NT2/D1 (cell line): ENCODE measurements around the gene KIAA0513.

Source experiments
- DNase-seq: peaks from one replicate; pipeline ENCODE4 v3.0.0-alpha.2; 2011; ENCODE audit warnings: low read depth, low spot score
- H3K27me3 ChIP-seq: 2 replicates; pipeline ENCODE4 v1.6.0; 2011; ENCODE audit warnings: mild to moderate bottlenecking; ENCODE audit not compliant: insufficient read length, insufficient read depth
- H3K36me3 ChIP-seq: 2 replicates; pipeline ENCODE4 v1.6.1; 2011; ENCODE audit warnings: mild to moderate bottlenecking, low read length, mixed read lengths; ENCODE audit not compliant: insufficient read depth, insufficient read length
- H3K4me1 ChIP-seq: 2 replicates; pipeline ENCODE4 v1.5.1; 2011; ENCODE audit not compliant: insufficient read depth, insufficient read length
- H3K4me3 ChIP-seq: 2 replicates; pipeline ENCODE4 v1.5.1; 2011; ENCODE audit warnings: low read depth; ENCODE audit not compliant: insufficient read length
- H3K9ac ChIP-seq: 2 replicates; pipeline ENCODE4 v1.6.0; 2011; ENCODE audit warnings: low read depth; ENCODE audit not compliant: insufficient read length
- H3K9me3 ChIP-seq: 2 replicates; pipeline ENCODE4 v1.5.1; 2011; ENCODE audit warnings: mild to moderate bottlenecking, low read length; ENCODE audit not compliant: insufficient read depth
- SUZ12 ChIP-seq: IDR thresholded peaks from 2 replicates; pipeline ENCODE4 v1.6.1; 2011; ENCODE audit not compliant: insufficient read length, insufficient read depth; ENCODE audit errors: extremely low read depth
- YY1 ChIP-seq: IDR thresholded peaks from 2 replicates; pipeline ENCODE4 v1.6.1; 2011; ENCODE audit not compliant: insufficient read length, insufficient read depth
- ZNF274 ChIP-seq: IDR thresholded peaks from 2 replicates; pipeline ENCODE4 v1.6.1; 2011; ENCODE audit warnings: mild to moderate bottlenecking, low read depth, low read length

KIAA0513 gene

GRCh38 chr16:85093705-85094104, 66.1 kb downstream of the KIAA0513 start:
- Histone ChIP-seq H3K4me3 (no peak overlapping the region), H3K36me3 (peaks cover 5% of the 10 kb centered on the region), H3K27me3 (no peaks in the 10 kb centered on the region), H3K4me1 (peaks cover 11% of the 10 kb centered on the region), H3K9ac (no peak overlapping the region), H3K9me3 (no peaks in the 10 kb centered on the region)
- no peak for TF ChIP-seq SUZ12
- no peak for TF ChIP-seq YY1
- TF ChIP-seq ZNF274: no peak
- no peak for DNase-seq

GRCh38 chr16:85094176-85094805, 66.7 kb downstream of the KIAA0513 start:
- H3K9ac ChIP-seq: no peak overlapping the region
- H3K4me1 ChIP-seq: peaks cover 11% of the 10 kb centered on the region
- no peak overlapping the region for H3K4me3 ChIP-seq

GRCh38 chr16:85094812-85095211, 67.2 kb downstream of the KIAA0513 start:
- Histone ChIP-seq H3K4me3 (no peak overlapping the region), H3K36me3 (no peaks in the 10 kb centered on the region), H3K9ac (no peak overlapping the region), H3K27me3 (no peaks in the 10 kb centered on the region), H3K9me3 (no peaks in the 10 kb centered on the region), H3K4me1 (peaks cover 11% of the 10 kb centered on the region)
- TF ChIP-seq YY1: no peak
- no peak for TF ChIP-seq SUZ12
- DNase-seq: no peak

More at GRCh38 chr16:85094176-85094805, 66.7 kb downstream of the KIAA0513 start:
- DNase-seq: no peak
- no peaks in the 10 kb centered on the region for H3K27me3 ChIP-seq
- H3K36me3 ChIP-seq: no peaks in the 10 kb centered on the region
- TF ChIP-seq SUZ12 (no peak), YY1 (no peak), ZNF274 (no peak)
- no peaks in the 10 kb centered on the region for H3K9me3 ChIP-seq

GRCh38 chr16:85096921-85097320, 69.3 kb downstream of the KIAA0513 start:
- no peaks in the 10 kb centered on the region for H3K27me3 ChIP-seq
- no peak for TF ChIP-seq YY1
- no peak for TF ChIP-seq ZNF274
- no peak for TF ChIP-seq SUZ12
- H3K4me3 ChIP-seq: no peak overlapping the region
- DNase-seq: no peak
- H3K4me1 ChIP-seq: peaks cover 4% of the 10 kb centered on the region
- no peak overlapping the region for H3K9ac ChIP-seq
- no peaks in the 10 kb centered on the region for H3K9me3 ChIP-seq
- no peaks in the 10 kb centered on the region for H3K36me3 ChIP-seq

- Histone ChIP-seq H3K27me3 (no peaks in the 10 kb centered on the region), H3K36me3 (no peaks in the 10 kb centered on the region)
- no peak for DNase-seq
Observed at GRCh38 chr16:85098565-85098964, 71.0 kb downstream of the KIAA0513 start.

GRCh38 chr16:85100265-85100664, 72.7 kb downstream of the KIAA0513 start:
- no peaks in the 10 kb centered on the region for H3K9me3 ChIP-seq
- no peaks in the 10 kb centered on the region for H3K36me3 ChIP-seq
- no peak overlapping the region for H3K9ac ChIP-seq
- H3K27me3 ChIP-seq: no peaks in the 10 kb centered on the region
- H3K4me3 ChIP-seq: no peak overlapping the region
- H3K4me1 ChIP-seq: peaks cover 10% of the 10 kb centered on the region
- DNase-seq: no peak
- TF ChIP-seq YY1: no peak
- no peak for TF ChIP-seq SUZ12
- TF ChIP-seq ZNF274: no peak

More at GRCh38 chr16:85098565-85098964, 71.0 kb downstream of the KIAA0513 start:
- no peak for TF ChIP-seq YY1
- TF ChIP-seq SUZ12: no peak
- no peak for TF ChIP-seq ZNF274
- no peak overlapping the region for H3K9ac ChIP-seq
- no peak overlapping the region for H3K4me3 ChIP-seq
- H3K4me1 ChIP-seq: peaks cover 2% of the 10 kb centered on the region
- no peaks in the 10 kb centered on the region for H3K9me3 ChIP-seq

GRCh38 chr16:85101956-85102630, 74.5 kb downstream of the KIAA0513 start:
- no peak for DNase-seq
- Histone ChIP-seq H3K9me3 (no peaks in the 10 kb centered on the region), H3K27me3 (no peaks in the 10 kb centered on the region), H3K4me3 (no peak overlapping the region), H3K36me3 (no peaks in the 10 kb centered on the region), H3K4me1 (peaks cover 11% of the 10 kb centered on the region), H3K9ac (no peak overlapping the region)
- TF ChIP-seq ZNF274: no peak
- TF ChIP-seq SUZ12: no peak
